H1 (cell line): ENCODE results near the gene CCNL2. TPM values are rescaled to one million over a fixed set of nuclear protein-coding genes. Genes with fewer than 3 reads are reported as not detected.

Experiments
- CTCF ChIA-PET: fragments of 300-600 bp; sonication (Branson Sonifier 250); formaldehyde crosslinking; loops from one replicate; lab custom pipeline; 2021; ENCODE audit not compliant: partially characterized antibody; lab: Charles Lee
- POLR2A ChIA-PET: fragments of 300-600 bp; sonication (Branson Sonifier 250); formaldehyde crosslinking; loops from one replicate; lab custom pipeline; 2021; ENCODE audit warnings: inconsistent platforms; ENCODE audit not compliant: partially characterized antibody; lab: Charles Lee
- DNase-seq, 2 experiments: peaks; one replicate each; pipeline versions ENCODE4 v3.0.0 to v3.0.0-alpha.2; 2010 to 2022; ENCODE audit warnings: low spot score in 2 of 2, low read depth in 1 of 2, mixed read lengths in 1 of 2
- FAIRE-seq: peaks from 2 replicates; lab custom pipeline; 2011; peaks lifted over from hg19 to GRCh38; lab: Jason Lieb, UNC
- H2AFZ ChIP-seq: 2 replicates; pipeline ENCODE4 v1.8.1; 2012; ENCODE audit warnings: low read length, inconsistent platforms
- H2AK5ac ChIP-seq: 2 replicates; pipeline ENCODE4 v1.6.1; 2013; ENCODE audit warnings: low read depth, low read length
- H2BK120ac ChIP-seq: replicated peaks from 2 replicates; pipeline ENCODE3; 2013; ENCODE audit warnings: low read depth, low read length, inconsistent platforms
- H2BK12ac ChIP-seq: 2 replicates; pipeline ENCODE4 v1.6.1; 2013; ENCODE audit warnings: low read depth, low read length
- H2BK15ac ChIP-seq: 2 replicates; pipeline ENCODE4 v1.6.1; 2013; ENCODE audit warnings: low read length
- H2BK20ac ChIP-seq: 2 replicates; pipeline ENCODE4 v1.6.1; 2013; ENCODE audit warnings: low read length
- H2BK5ac ChIP-seq: 2 replicates; pipeline ENCODE4 v1.6.1; 2013; ENCODE audit warnings: low read depth, low read length
- H3K14ac ChIP-seq: 2 replicates; pipeline ENCODE4 v1.6.1; 2013; ENCODE audit warnings: inconsistent platforms; ENCODE audit not compliant: insufficient read length
- H3K18ac ChIP-seq: 2 replicates; pipeline ENCODE4 v1.6.1; 2013; ENCODE audit warnings: low read length; ENCODE audit errors: extremely low read depth
- H3K23ac ChIP-seq: 2 replicates; pipeline ENCODE4 v1.6.1; 2013; ENCODE audit warnings: inconsistent platforms; ENCODE audit not compliant: insufficient read length
- H3K23me2 ChIP-seq: 2 replicates; pipeline ENCODE4 v1.6.1; 2013; ENCODE audit warnings: low read depth, low read length
- H3K27ac ChIP-seq: 2 replicates; pipeline ENCODE4 v1.6.1; 2011; ENCODE audit warnings: low read depth, low read length, inconsistent platforms
- H3K27me3 ChIP-seq, 4 experiments: replicated peaks in 1 of 4; 1 replicate in 1 of 4; 2 replicates in 3 of 4; pipeline versions ENCODE4 v1.6.1 to v1.8.1; 2011 to 2013; ENCODE audit warnings: low read length in 3 of 4, mild to moderate bottlenecking in 3 of 4, inconsistent platforms in 2 of 4, mixed read lengths in 2 of 4, moderate library complexity in 1 of 4; ENCODE audit not compliant: control insufficient read depth in 3 of 4, insufficient read depth in 3 of 4; ENCODE audit errors: extremely low read depth in 1 of 4
- H3K36me3 ChIP-seq, 4 experiments: 2 replicates each; pipeline versions ENCODE4 v1.6.1 to v1.8.1; 2011 to 2013; ENCODE audit warnings: mild to moderate bottlenecking in 4 of 4, low read length in 3 of 4, moderate library complexity in 2 of 4, control low read depth in 1 of 4, inconsistent platforms in 1 of 4; ENCODE audit not compliant: insufficient read depth in 4 of 4, control insufficient read depth in 2 of 4
- H3K4ac ChIP-seq: replicated peaks from 2 replicates; pipeline ENCODE3; 2013; ENCODE audit warnings: low read length, low read depth, mixed read lengths, inconsistent platforms; ENCODE audit not compliant: insufficient read length
- H3K4me1 ChIP-seq, 4 experiments: replicated peaks in 1 of 4; 1 replicate in 1 of 4; 2 replicates in 3 of 4; pipeline versions ENCODE4 v1.6.1 to v1.8.1; 2011 to 2013; ENCODE audit warnings: low read length in 3 of 4, inconsistent platforms in 2 of 4, mixed read lengths in 1 of 4; ENCODE audit not compliant: insufficient read depth in 4 of 4, control insufficient read depth in 3 of 4
- H3K4me2 ChIP-seq, 2 experiments: 2 replicates each; pipeline versions ENCODE4 v1.6.1 to v1.8.1; 2011 to 2013; ENCODE audit warnings: low read depth in 2 of 2, low read length in 2 of 2, control low read depth in 1 of 2, inconsistent platforms in 1 of 2, mild to moderate bottlenecking in 1 of 2; ENCODE audit not compliant: insufficient read depth in 1 of 2
- H3K4me3 ChIP-seq, 4 experiments: fragments of 200-600, 300-600 bp in 1 of 4; sonication (generic), shearing (Covaris generic), sonication (Bioruptor Twin) in 1 of 4; 2 replicates each; pipeline versions ENCODE4 v1.5.1 to v1.8.1; 2011 to 2016; ENCODE audit warnings: low read length in 4 of 4, low read depth in 3 of 4, control low read depth in 2 of 4, inconsistent platforms in 2 of 4, mild to moderate bottlenecking in 2 of 4, mixed read lengths in 1 of 4, moderate library complexity in 1 of 4; ENCODE audit not compliant: insufficient read depth in 2 of 4; ENCODE audit errors: extremely low read depth in 1 of 4
- H3K56ac ChIP-seq: replicated peaks from 2 replicates; pipeline ENCODE3; 2013; ENCODE audit warnings: low read depth, mild to moderate bottlenecking, mixed read lengths, low read length, inconsistent platforms; ENCODE audit not compliant: insufficient read length
- H3K79me1 ChIP-seq: 2 replicates; pipeline ENCODE4 v1.6.1; 2013; ENCODE audit warnings: low read depth, low read length, control low read depth
- H3K79me2 ChIP-seq, 2 experiments: 2 replicates each; pipeline versions ENCODE4 v1.6.1 to v1.8.1; 2012 to 2013; ENCODE audit warnings: low read length in 2 of 2, mild to moderate bottlenecking in 2 of 2, inconsistent platforms in 1 of 2; ENCODE audit not compliant: insufficient read depth in 2 of 2, control insufficient read depth in 1 of 2
- H3K9ac ChIP-seq, 4 experiments: replicated peaks in 1 of 4; 1 replicate in 1 of 4; 2 replicates in 3 of 4; pipeline versions ENCODE4 v1.6.1 to v1.8.1; 2011 to 2013; ENCODE audit warnings: low read depth in 3 of 4, low read length in 3 of 4, control low read depth in 2 of 4, mild to moderate bottlenecking in 2 of 4, moderate library complexity in 2 of 4, inconsistent platforms in 1 of 4; ENCODE audit errors: extremely low read depth in 1 of 4
- H3K9me3 ChIP-seq, 2 experiments: 2 replicates each; pipeline versions ENCODE4 v1.6.1 to v1.8.1; 2012 to 2013; ENCODE audit warnings: mild to moderate bottlenecking in 2 of 2, moderate library complexity in 2 of 2, control low read depth in 1 of 2, inconsistent platforms in 1 of 2, low read depth in 1 of 2, low read length in 1 of 2, mixed read lengths in 1 of 2; ENCODE audit not compliant: insufficient read depth in 2 of 2
- H4K20me1 ChIP-seq, 2 experiments: replicated peaks in 1 of 2; 2 replicates each; pipeline versions ENCODE3 to v1.8.1; 2011 to 2013; ENCODE audit warnings: inconsistent platforms in 2 of 2, low read length in 2 of 2, mild to moderate bottlenecking in 1 of 2; ENCODE audit not compliant: insufficient read depth in 2 of 2, control insufficient read depth in 1 of 2
- H4K5ac ChIP-seq: 2 replicates; pipeline ENCODE4 v1.6.1; 2013; ENCODE audit warnings: low read length, low read depth, mixed read lengths, inconsistent platforms; ENCODE audit not compliant: insufficient read length
- H4K8ac ChIP-seq: 2 replicates; pipeline ENCODE4 v1.8.0; 2013; ENCODE audit warnings: mild to moderate bottlenecking, moderate library complexity, low read length, inconsistent platforms; ENCODE audit not compliant: insufficient read depth; ENCODE audit errors: extremely low read depth
- H4K91ac ChIP-seq: replicated peaks from 2 replicates; pipeline ENCODE3; 2013; ENCODE audit warnings: low read length, mixed read lengths, inconsistent platforms; ENCODE audit not compliant: insufficient read length
- E2F6 ChIP-seq: IDR thresholded peaks from 2 replicates; pipeline ENCODE4 v1.6.1; 2012; ENCODE audit warnings: inconsistent platforms
- EGR1 ChIP-seq: IDR thresholded peaks from 2 replicates; pipeline ENCODE4 v1.6.1; 2011; ENCODE audit warnings: low read depth, low read length, borderline replicate concordance
- MAX ChIP-seq: IDR thresholded peaks from 2 replicates; pipeline ENCODE4 v1.6.1; 2012; ENCODE audit warnings: inconsistent platforms
- PHF8 ChIP-seq: fragments of 200-600 bp; sonication (generic); conservative IDR thresholded peaks from 2 replicates; pipeline ENCODE4 v1.7.1; 2012; ENCODE audit warnings: low read depth, mild to moderate bottlenecking, inconsistent platforms, low read length, moderate library complexity
- POLR2A ChIP-seq, 2 experiments: IDR thresholded peaks; 1 replicate in 1 of 2; 2 replicates in 1 of 2; pipeline ENCODE4 v1.6.1; 2011; ENCODE audit warnings: low read depth in 2 of 2, low read length in 2 of 2, mild to moderate bottlenecking in 2 of 2; ENCODE audit errors: control extremely low read depth in 1 of 2
- SP4 ChIP-seq: IDR thresholded peaks from 2 replicates; pipeline ENCODE4 v1.6.1; 2012; ENCODE audit warnings: low read length, inconsistent platforms
- USF2 ChIP-seq: IDR thresholded peaks from 2 replicates; pipeline ENCODE4 v1.6.1; 2011; ENCODE audit warnings: low read length, improper control_type of control experiment
- WGBS, 2 experiments: shearing (Covaris generic) in 1 of 2; methylation state at CpG; one replicate each; pipeline versions ENCODE4 v1.1.6 to v1.1.7; 2013 to 2015; ENCODE audit warnings: low lambda C conversion rate in 2 of 2, mixed read lengths in 2 of 2, inconsistent platforms in 1 of 2, low coverage in 1 of 2, missing lambda C conversion rate in 1 of 2; ENCODE audit not compliant: insufficient replicate concordance in 2 of 2, insufficient coverage in 1 of 2, insufficient read length in 1 of 2; ENCODE audit errors: extremely low coverage in 1 of 2, missing lambda C conversion rate in 1 of 2; 5-methylcytosine and 5-hydroxymethylcytosine counted together
- polyA plus RNA-seq, 7 experiments: library from polyadenylated mRNA; depleted of rRNA in 3 of 7; stranded (reverse) in 5 of 7; unstranded in 2 of 7; fragments of >200 nt in 5 of 7; fragments of 200-250 nt in 2 of 7; gene quantifications; 1 replicate in 5 of 7; 2 replicates in 1 of 7; 4 replicates in 1 of 7; pipeline versions ENCODE4 v1.2.1 to v1.2.3, GENCODE V29; 2011 to 2013; ENCODE audit warnings: missing spikeins in 2 of 7, mixed read lengths in 2 of 7
- total RNA-seq: library from RNA; stranded (reverse); fragmentation: NEBNext Ultra II Directional; extraction: Animal tissue kit (Norgen Biotek cat#: 25700); gene quantifications from 2 replicates; pipeline ENCODE4 v1.2.1, GENCODE V29; 2021

The CCNL2 gene
- total and polyA plus RNA-seq, 2 of the 8 experiments (the other 6 are each of a cell fraction or from before 2014, with no cell fraction given), result 79.8 to 120 TPM

GRCh38 chr1:1442069-1442770 is 43.1 kb upstream of the CCNL2 start:
- Histone ChIP-seq H3K9me3 (no peaks in the 10 kb centered on the region), H3K9ac (no peak overlapping the region), H3K27ac (no peak overlapping the region), H2BK12ac (no peak overlapping the region), H3K79me2 (no peaks in the 10 kb centered on the region; a peak in 1 of 4 replicates), H3K18ac (no peak overlapping the region), H2BK15ac (no peak overlapping the region), H3K79me1 (no peaks in the 10 kb centered on the region), H2AK5ac (no peak overlapping the region), H4K8ac (peak overlapping the region; percentile 74), H3K4me2 (no peak overlapping the region), H3K4me1 (peaks cover 0 to 2% (median 0%) of the 10 kb centered on the region in 4 experiments; a peak in 1 of 7 replicates), H4K20me1 (peaks cover 0 to 2% of the 10 kb centered on the region in 2 experiments), H2BK5ac (no peak overlapping the region), H3K4me3 (no peak overlapping the region), H2BK120ac (no peak overlapping the region), H4K91ac (no peak overlapping the region), H3K23ac (no peak overlapping the region), H3K23me2 (no peaks in the 10 kb centered on the region), H3K27me3 (no peaks in the 10 kb centered on the region), H2AFZ (no peak overlapping the region), H4K5ac (no peak overlapping the region), H2BK20ac (no peak overlapping the region), H3K36me3 (peaks cover 0 to 7% (median 0%) of the 10 kb centered on the region in 4 experiments; a peak in 1 of 8 replicates), H3K4ac (no peak overlapping the region), H3K56ac (no peak overlapping the region), H3K14ac (no peak overlapping the region)
- no peak for TF ChIP-seq EGR1
- TF ChIP-seq MAX, result no peak
- TF ChIP-seq POLR2A (IDR thresholded peaks at IDR 0.05; ENCODE audit: control extremely low read depth in 1 of 2, low read depth in 2 of 2, low read length in 2 of 2), result no peak
- TF ChIP-seq USF2, result no peak
- TF ChIP-seq PHF8, result no peak
- no peak for TF ChIP-seq SP4
- TF ChIP-seq E2F6, result no peak
- WGBS, 2 experiments, result 95% methylated on average over 32 of the region's 32 CpGs; no CpG with 5 or more reads in 1 of the 2 experiments
- DNase-seq (no peak), FAIRE-seq (no peak)
- ChIA-PET CTCF (interaction anchor here (0.7 to 4.3 kb wide), 15 partner anchors 9 to 129 kb away, joined by 3 to 36 read pairs (median 5); partner anchors contain the start of genes CCNL2 and MRPL20), POLR2A (interaction anchor here (1.0 to 22.9 kb wide), 8 partner anchors 9 to 67 kb away, joined by 3 to 515 read pairs (median 4); partner anchors contain the start of genes AURKAIP1, CCNL2 and MRPL20)
